GM10266 (cell line): ENCODE results near the gene THBS4.
A peak's percentile ranks its signal among the peaks of the same experiment; 100 is the strongest.

Source experiments
- DNase-seq: peaks from one replicate; pipeline ENCODE4 v3.0.0; 2012; ENCODE audit errors: extremely low spot score
- CTCF ChIP-seq: IDR thresholded peaks from 2 replicates; pipeline ENCODE4 v1.5.1; 2012; ENCODE audit warnings: mild to moderate bottlenecking, low read depth; ENCODE audit not compliant: control insufficient read depth, insufficient read depth; ENCODE audit errors: missing control alignments

THBS4 gene

GRCh38 chr5:80002677-80003076 is 32.5 kb upstream of the THBS4 start:
- TF ChIP-seq CTCF = no peak
- no peak for DNase-seq

- TF ChIP-seq CTCF = no peak
- no peak for DNase-seq
Observed at GRCh38 chr5:80008995-80009765, 26.0 kb upstream of the THBS4 start.

- no peak for DNase-seq
Observed at GRCh38 chr5:80010754-80011392, 24.3 kb upstream of the THBS4 start.

GRCh38 chr5:80025069-80025468 is 10.1 kb upstream of the THBS4 start:
- no peak for TF ChIP-seq CTCF
- DNase-seq = no peak

More at GRCh38 chr5:80010754-80011392, 24.3 kb upstream of the THBS4 start:
- no peak for TF ChIP-seq CTCF

- no peak for DNase-seq
Observed at GRCh38 chr5:80026841-80027240, 8.3 kb upstream of the THBS4 start.

GRCh38 chr5:80031109-80031508 is 4.0 kb upstream of the THBS4 start:
- no peak for DNase-seq
- no peak for TF ChIP-seq CTCF

More at GRCh38 chr5:80026841-80027240, 8.3 kb upstream of the THBS4 start:
- TF ChIP-seq CTCF = no peak

GRCh38 chr5:80033513-80033912 is 1.6 kb upstream of the THBS4 start:
- TF ChIP-seq CTCF = no peak

More at GRCh38 chr5:80033513-80033912, 1.6 kb upstream of the THBS4 start:
- DNase-seq = peak; percentile 27
